WTC11 (cell line): Measurements from ENCODE around the gene CAMK2D. TPM values are rescaled to one million over a fixed set of nuclear protein-coding genes. Genes with fewer than 3 reads are reported as not detected.
A peak's percentile ranks its signal among the peaks of the same experiment; 100 is the strongest.

Experiments used
- ATAC-seq: fragments of 200-7000 bp; cut with Tn5 transposase; 2 replicates; pipeline ENCODE4 v1.10.0; 2021; ENCODE audit warnings: mild to moderate bottlenecking, moderate library complexity
- CTCF ChIA-PET: fragments of 300-600 bp; sonication (Branson Sonifier 250); formaldehyde crosslinking; loops from one replicate; lab custom pipeline; 2021; ENCODE audit warnings: antibody characterized with exemption; lab: Charles Lee
- POLR2A ChIA-PET: fragments of 350-600 bp; sonication (Branson Sonifier 250); formaldehyde crosslinking; loops from one replicate; lab custom pipeline; 2021; ENCODE audit warnings: antibody characterized with exemption; lab: Charles Lee
- DNase-seq: peaks from one replicate; pipeline ENCODE4 v3.0.0; 2021; ENCODE audit warnings: low spot score
- H3K27ac Mint-ChIP-seq: 2 replicates; pipeline ENCODE4 v1.8.0; 2021; ENCODE audit warnings: mixed read lengths
- H3K27me3 Mint-ChIP-seq: 2 replicates; pipeline ENCODE4 v1.8.0; 2021; ENCODE audit warnings: low read depth, mild to moderate bottlenecking, moderate library complexity, mixed read lengths
- H3K36me3 Mint-ChIP-seq: 2 replicates; pipeline ENCODE4 v1.8.0; 2021; ENCODE audit warnings: mixed read lengths
- H3K4me1 Mint-ChIP-seq: 2 replicates; pipeline ENCODE4 v1.8.0; 2022; ENCODE audit warnings: mixed read lengths
- H3K4me3 Mint-ChIP-seq: 2 replicates; pipeline ENCODE4 v1.8.0; 2021; ENCODE audit warnings: mild to moderate bottlenecking, moderate library complexity, mixed read lengths
- H3K9me3 Mint-ChIP-seq: 2 replicates; pipeline ENCODE4 v1.8.0; 2021; ENCODE audit warnings: mixed read lengths
- AR ChIP-seq: fragments of 250-450 bp; sonication (Bioruptor Pico); IDR thresholded peaks from 2 replicates; pipeline ENCODE4 v1.9.0; 2021; ENCODE audit warnings: mild to moderate bottlenecking
- ARID4B ChIP-seq: sonication (generic); formaldehyde crosslinking; IDR thresholded peaks from 2 replicates; pipeline ENCODE4 v1.8.0; 2023; ENCODE audit warnings: missing genetic modification reagents, mild to moderate bottlenecking, borderline replicate concordance
- ERG ChIP-seq: fragments of 250-450 bp; sonication (Bioruptor Pico); IDR thresholded peaks from 2 replicates; pipeline ENCODE4 v1.8.0; 2021; ENCODE audit warnings: mild to moderate bottlenecking
- RELA ChIP-seq: sonication (generic); formaldehyde crosslinking; IDR thresholded peaks from 2 replicates; pipeline ENCODE4 v1.8.1; 2022; ENCODE audit warnings: missing genetic modification reagents, mild to moderate bottlenecking, borderline replicate concordance
- TEAD4 ChIP-seq: sonication (generic); formaldehyde crosslinking; IDR thresholded peaks from 2 replicates; pipeline ENCODE4 v1.8.0; 2022; ENCODE audit warnings: mild to moderate bottlenecking, missing genetic modification reagents
- ZNF219 ChIP-seq: sonication (generic); formaldehyde crosslinking; IDR thresholded peaks from 2 replicates; pipeline ENCODE4 v1.8.0; 2023; ENCODE audit warnings: missing genetic modification reagents, mild to moderate bottlenecking, borderline replicate concordance
- ZNF317 ChIP-seq: sonication (generic); formaldehyde crosslinking; IDR thresholded peaks from 2 replicates; pipeline ENCODE4 v1.8.1; 2023; ENCODE audit warnings: low read depth, mild to moderate bottlenecking, moderate library complexity, missing genetic modification reagents, borderline replicate concordance
- ZNF532 ChIP-seq: fragments of 250-450 bp; sonication (Bioruptor Pico); IDR thresholded peaks from 2 replicates; pipeline ENCODE4 v1.9.0; 2021; ENCODE audit warnings: mild to moderate bottlenecking, borderline replicate concordance
- total RNA-seq: library from RNA; stranded (reverse); gene quantifications from 3 replicates; pipeline ENCODE4 v1.2.3, GENCODE V29; 2021
- TF ChIP-seq, protein P1 (sequence below): sonication (generic); formaldehyde crosslinking; IDR thresholded peaks from 2 replicates; pipeline ENCODE4 v1.8.1; 2023; ENCODE audit warnings: mild to moderate bottlenecking, missing genetic modification reagents

CAMK2D gene
- total RNA-seq, 1 experiment from 2014 or later = 16.5 TPM

- TF ChIP-seq ZNF219 = no peak
- TF ChIP-seq ERG (CRISPR knock-in tag) = no peak
- TF ChIP-seq, protein P1, sequence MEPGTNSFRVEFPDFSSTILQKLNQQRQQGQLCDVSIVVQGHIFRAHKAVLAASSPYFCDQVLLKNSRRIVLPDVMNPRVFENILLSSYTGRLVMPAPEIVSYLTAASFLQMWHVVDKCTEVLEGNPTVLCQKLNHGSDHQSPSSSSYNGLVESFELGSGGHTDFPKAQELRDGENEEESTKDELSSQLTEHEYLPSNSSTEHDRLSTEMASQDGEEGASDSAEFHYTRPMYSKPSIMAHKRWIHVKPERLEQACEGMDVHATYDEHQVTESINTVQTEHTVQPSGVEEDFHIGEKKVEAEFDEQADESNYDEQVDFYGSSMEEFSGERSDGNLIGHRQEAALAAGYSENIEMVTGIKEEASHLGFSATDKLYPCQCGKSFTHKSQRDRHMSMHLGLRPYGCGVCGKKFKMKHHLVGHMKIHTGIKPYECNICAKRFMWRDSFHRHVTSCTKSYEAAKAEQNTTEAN (CRISPR knock-in tag) = no peak
- Mint-ChIP-seq H3K4me1 (peaks cover 9% of the 10 kb centered on the region), H3K27ac (no peak overlapping the region), H3K9me3 (no peaks in the 10 kb centered on the region), H3K27me3 (no peaks in the 10 kb centered on the region), H3K36me3 (peaks cover 3% of the 10 kb centered on the region; the same call in 1 of the 2 replicates), H3K4me3 (no peak overlapping the region)
- no peak for DNase-seq
- no peak for ATAC-seq
- ChIA-PET POLR2A (no interaction called here), CTCF (no interaction called here)
These were observed 279.2 kb downstream of the CAMK2D start for GRCh38 chr4:113482325-113482724.

DNA sequence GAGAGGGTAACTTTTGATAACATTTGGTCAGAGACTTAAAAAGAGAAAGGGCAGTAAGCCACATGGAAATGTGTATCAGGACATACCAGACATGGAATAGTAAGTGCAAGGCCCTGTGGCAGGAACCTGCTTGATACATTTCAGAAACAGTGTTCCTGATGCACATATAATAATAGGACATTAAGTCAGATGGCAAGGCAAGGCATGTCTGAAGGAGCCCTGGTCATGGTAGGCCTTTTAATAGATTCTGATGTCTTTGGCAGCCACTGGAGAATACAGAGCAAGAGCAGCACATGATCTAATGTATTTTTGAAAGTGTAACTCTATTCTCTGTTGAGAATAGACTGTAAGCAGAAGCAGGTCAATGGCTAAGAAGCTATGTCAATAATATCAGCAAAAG is 279.7 kb downstream of the CAMK2D start:
- ChIA-PET CTCF (no interaction called here), POLR2A (no interaction called here)
- ATAC-seq (no peak), DNase-seq (no peak)
- Mint-ChIP-seq H3K9me3 (peaks cover 3% of the 10 kb centered on the region), H3K27me3 (no peaks in the 10 kb centered on the region), H3K36me3 (peaks cover 6% of the 10 kb centered on the region), H3K4me1 (peaks cover 9% of the 10 kb centered on the region), H3K4me3 (no peak overlapping the region), H3K27ac (peak overlapping the region; percentile 48; the same call in 1 of the 2 replicates)
- TF ChIP-seq ARID4B (CRISPR knock-in tag) (no peak), ZNF532 (no peak), ZNF317 (CRISPR knock-in tag) (no peak), ZNF219 (no peak), RELA (CRISPR knock-in tag) (no peak), TEAD4 (no peak), AR (CRISPR knock-in tag) (no peak)
